ENCODE data around the gene MTERF4. TPM values are rescaled to one million over a fixed set of nuclear protein-coding genes. Genes with fewer than 3 reads are reported as not detected.

MTERF4 gene
- total and polyA plus RNA-seq, 2 of the 13 experiments (the other 11 are each of a cell fraction or from before 2014, with no cell fraction given) = 50.5 to 59.8 TPM

DNA sequence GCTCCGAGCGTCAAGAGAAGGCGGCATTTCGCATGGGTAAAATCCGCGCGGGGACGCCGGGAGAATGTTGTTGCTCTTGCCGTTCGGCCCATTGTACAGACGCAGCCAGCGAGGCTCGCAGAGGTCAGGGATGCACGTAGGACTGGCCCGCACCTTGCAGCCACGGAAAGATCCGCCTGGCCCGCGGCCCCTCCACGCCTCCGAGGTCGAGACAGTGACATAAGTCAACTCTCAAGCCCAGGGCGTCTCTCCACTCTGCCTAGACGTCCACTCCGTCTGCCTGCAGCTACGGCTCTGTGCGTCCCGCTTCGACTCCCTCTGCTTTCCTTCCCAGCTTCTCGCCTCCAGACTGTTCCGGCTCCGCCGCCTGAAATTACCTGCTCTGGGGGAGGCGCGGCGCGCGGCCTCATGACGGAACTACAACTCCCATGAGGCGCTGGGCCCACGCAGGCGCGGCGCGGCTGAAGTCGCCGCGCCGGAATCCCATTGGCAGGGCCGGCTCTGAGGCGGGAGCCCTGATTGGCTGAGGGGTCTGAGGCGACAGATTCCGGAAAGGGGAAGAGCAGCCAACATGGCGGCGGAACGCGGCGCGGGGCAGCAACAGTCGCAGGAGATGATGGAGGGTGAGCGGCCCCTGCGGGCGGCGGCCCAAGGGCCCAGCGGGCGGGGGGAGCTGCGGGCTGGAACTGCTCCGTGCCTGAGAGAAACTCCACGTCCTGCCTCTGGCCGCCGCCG is 48.0 kb upstream of the MTERF4 start, which contains the start of gene PPP1R7 (continued):
- TF ChIP-seq, protein P1, sequence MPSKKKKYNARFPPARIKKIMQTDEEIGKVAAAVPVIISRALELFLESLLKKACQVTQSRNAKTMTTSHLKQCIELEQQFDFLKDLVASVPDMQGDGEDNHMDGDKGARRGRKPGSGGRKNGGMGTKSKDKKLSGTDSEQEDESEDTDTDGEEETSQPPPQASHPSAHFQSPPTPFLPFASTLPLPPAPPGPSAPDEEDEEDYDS (CRISPR knock-in tag; IDR thresholded peaks at IDR 0.05) = peak; percentile 70
- TF ChIP-seq RARA (CRISPR knock-in tag; IDR thresholded peaks at IDR 0.05) (no peak; the same call in 1 of the 2 replicates), TGIF2 (CRISPR knock-in tag; IDR thresholded peaks at IDR 0.05) (peak; percentile 46), ZSCAN21 (CRISPR knock-in tag; IDR thresholded peaks at IDR 0.05; ENCODE audit: borderline replicate concordance) (peak; percentile 89; the same call in 1 of the 2 replicates), ZNF44 (CRISPR knock-in tag; IDR thresholded peaks at IDR 0.05) (no peak), MEF2D (CRISPR knock-in tag; IDR thresholded peaks at IDR 0.05) (0 out of 2 replicates have a peak, but pooled peaks have one; percentile 32), MAF1 (CRISPR knock-in tag; IDR thresholded peaks at IDR 0.05; ENCODE audit: borderline replicate concordance) (peak; percentile 55; the same call in 1 of the 2 replicates), HOXA3 (CRISPR knock-in tag; IDR thresholded peaks at IDR 0.05) (peak; percentile 93)
- TF ChIP-seq, protein P2, sequence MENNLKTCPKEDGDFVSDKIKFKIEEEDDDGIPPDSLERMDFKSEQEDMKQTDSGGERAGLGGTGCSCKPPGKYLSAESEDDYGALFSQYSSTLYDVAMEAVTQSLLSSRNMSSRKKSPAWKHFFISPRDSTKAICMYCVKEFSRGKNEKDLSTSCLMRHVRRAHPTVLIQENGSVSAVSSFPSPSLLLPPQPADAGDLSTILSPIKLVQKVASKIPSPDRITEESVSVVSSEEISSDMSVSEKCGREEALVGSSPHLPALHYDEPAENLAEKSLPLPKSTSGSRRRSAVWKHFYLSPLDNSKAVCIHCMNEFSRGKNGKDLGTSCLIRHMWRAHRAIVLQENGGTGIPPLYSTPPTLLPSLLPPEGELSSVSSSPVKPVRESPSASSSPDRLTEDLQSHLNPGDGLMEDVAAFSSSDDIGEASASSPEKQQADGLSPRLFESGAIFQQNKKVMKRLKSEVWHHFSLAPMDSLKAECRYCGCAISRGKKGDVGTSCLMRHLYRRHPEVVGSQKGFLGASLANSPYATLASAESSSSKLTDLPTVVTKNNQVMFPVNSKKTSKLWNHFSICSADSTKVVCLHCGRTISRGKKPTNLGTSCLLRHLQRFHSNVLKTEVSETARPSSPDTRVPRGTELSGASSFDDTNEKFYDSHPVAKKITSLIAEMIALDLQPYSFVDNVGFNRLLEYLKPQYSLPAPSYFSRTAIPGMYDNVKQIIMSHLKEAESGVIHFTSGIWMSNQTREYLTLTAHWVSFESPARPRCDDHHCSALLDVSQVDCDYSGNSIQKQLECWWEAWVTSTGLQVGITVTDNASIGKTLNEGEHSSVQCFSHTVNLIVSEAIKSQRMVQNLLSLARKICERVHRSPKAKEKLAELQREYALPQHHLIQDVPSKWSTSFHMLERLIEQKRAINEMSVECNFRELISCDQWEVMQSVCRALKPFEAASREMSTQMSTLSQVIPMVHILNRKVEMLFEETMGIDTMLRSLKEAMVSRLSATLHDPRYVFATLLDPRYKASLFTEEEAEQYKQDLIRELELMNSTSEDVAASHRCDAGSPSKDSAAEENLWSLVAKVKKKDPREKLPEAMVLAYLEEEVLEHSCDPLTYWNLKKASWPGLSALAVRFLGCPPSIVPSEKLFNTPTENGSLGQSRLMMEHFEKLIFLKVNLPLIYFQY (CRISPR knock-in tag; IDR thresholded peaks at IDR 0.05; ENCODE audit: borderline replicate concordance) = no peak; the same call in 1 of the 2 replicates
- TF ChIP-seq, protein P3, sequence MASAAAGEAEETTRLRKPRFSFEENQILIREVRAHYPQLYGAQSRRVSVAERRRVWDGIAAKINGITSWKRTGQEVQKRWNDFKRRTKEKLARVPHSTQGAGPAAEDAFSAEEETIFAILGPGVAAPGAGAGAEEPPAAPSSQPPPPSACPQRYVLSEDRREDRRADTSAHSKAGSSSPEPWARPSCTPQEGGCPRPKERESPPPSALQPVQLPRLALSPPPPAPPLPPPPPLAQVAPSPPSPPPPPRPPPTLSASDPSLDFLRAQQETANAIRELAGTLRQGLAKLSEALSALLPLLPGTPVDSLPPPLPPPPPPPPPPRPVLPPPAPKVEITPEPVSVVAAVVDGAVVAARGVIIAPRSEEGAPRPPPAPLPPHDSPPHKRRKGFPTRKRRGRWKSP (CRISPR knock-in tag; IDR thresholded peaks at IDR 0.05) = 0 out of 2 replicates have a peak, but pooled peaks have one; percentile 9
- TF ChIP-seq, protein P4, sequence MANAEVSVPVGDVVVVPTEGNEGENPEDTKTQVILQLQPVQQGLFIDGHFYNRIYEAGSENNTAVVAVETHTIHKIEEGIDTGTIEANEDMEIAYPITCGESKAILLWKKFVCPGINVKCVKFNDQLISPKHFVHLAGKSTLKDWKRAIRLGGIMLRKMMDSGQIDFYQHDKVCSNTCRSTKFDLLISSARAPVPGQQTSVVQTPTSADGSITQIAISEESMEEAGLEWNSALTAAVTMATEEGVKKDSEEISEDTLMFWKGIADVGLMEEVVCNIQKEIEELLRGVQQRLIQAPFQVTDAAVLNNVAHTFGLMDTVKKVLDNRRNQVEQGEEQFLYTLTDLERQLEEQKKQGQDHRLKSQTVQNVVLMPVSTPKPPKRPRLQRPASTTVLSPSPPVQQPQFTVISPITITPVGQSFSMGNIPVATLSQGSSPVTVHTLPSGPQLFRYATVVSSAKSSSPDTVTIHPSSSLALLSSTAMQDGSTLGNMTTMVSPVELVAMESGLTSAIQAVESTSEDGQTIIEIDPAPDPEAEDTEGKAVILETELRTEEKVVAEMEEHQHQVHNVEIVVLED (CRISPR knock-in tag; IDR thresholded peaks at IDR 0.05; ENCODE audit: borderline replicate concordance) = peak; percentile 95
- TF ChIP-seq, protein P5, sequence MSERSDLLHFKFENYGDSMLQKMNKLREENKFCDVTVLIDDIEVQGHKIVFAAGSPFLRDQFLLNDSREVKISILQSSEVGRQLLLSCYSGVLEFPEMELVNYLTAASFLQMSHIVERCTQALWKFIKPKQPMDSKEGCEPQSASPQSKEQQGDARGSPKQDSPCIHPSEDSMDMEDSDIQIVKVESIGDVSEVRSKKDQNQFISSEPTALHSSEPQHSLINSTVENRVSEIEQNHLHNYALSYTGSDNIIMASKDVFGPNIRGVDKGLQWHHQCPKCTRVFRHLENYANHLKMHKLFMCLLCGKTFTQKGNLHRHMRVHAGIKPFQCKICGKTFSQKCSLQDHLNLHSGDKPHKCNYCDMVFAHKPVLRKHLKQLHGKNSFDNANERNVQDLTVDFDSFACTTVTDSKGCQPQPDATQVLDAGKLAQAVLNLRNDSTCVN (CRISPR knock-in tag; IDR thresholded peaks at IDR 0.05; ENCODE audit: borderline replicate concordance) = peak; percentile 17; the same call in 1 of the 2 replicates
- TF ChIP-seq, protein P6, sequence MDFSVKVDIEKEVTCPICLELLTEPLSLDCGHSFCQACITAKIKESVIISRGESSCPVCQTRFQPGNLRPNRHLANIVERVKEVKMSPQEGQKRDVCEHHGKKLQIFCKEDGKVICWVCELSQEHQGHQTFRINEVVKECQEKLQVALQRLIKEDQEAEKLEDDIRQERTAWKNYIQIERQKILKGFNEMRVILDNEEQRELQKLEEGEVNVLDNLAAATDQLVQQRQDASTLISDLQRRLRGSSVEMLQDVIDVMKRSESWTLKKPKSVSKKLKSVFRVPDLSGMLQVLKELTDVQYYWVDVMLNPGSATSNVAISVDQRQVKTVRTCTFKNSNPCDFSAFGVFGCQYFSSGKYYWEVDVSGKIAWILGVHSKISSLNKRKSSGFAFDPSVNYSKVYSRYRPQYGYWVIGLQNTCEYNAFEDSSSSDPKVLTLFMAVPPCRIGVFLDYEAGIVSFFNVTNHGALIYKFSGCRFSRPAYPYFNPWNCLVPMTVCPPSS (IDR thresholded peaks at IDR 0.05) = no peak
- TF ChIP-seq, protein P7, sequence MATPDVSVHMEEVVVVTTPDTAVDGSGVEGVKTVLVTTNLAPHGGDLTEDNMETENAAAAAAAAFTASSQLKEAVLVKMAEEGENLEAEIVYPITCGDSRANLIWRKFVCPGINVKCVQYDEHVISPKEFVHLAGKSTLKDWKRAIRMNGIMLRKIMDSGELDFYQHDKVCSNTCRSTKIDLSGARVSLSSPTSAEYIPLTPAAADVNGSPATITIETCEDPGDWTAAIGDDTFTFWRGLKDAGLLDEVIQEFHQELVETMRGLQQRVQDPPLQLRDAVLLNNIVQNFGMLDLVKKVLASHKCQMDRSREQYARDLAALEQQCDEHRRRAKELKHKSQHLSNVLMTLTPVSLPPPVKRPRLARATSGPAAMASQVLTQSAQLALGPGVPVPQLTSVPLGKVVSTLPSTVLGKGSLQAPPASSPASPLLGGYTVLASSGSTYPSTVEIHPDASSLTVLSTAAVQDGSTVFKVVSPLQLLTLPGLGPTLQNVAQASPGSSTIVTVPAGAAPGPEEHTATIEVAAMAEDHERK (CRISPR knock-in tag; IDR thresholded peaks at IDR 0.05; ENCODE audit: low read depth) = peak; percentile 82
- TF ChIP-seq, protein P8, sequence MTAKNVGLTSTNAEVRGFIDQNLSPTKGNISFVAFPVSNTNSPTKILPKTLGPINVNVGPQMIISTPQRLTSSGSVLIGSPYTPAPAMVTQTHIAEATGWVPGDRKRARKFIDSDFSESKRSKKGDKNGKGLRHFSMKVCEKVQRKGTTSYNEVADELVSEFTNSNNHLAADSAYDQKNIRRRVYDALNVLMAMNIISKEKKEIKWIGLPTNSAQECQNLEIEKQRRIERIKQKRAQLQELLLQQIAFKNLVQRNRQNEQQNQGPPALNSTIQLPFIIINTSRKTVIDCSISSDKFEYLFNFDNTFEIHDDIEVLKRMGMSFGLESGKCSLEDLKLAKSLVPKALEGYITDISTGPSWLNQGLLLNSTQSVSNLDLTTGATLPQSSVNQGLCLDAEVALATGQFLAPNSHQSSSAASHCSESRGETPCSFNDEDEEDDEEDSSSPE (CRISPR knock-in tag; IDR thresholded peaks at IDR 0.05) = peak; percentile 87
